NCI-H2081 treated with DMSO at 0.1 percent for 48 hours (cell line): Measurements from ENCODE around the gene EEF2K.

Experiments
- DNase-seq: peaks from one replicate; lab custom pipeline; 2025; lab: John Stamatoyannopoulos, UW

Gene EEF2K

DNA sequence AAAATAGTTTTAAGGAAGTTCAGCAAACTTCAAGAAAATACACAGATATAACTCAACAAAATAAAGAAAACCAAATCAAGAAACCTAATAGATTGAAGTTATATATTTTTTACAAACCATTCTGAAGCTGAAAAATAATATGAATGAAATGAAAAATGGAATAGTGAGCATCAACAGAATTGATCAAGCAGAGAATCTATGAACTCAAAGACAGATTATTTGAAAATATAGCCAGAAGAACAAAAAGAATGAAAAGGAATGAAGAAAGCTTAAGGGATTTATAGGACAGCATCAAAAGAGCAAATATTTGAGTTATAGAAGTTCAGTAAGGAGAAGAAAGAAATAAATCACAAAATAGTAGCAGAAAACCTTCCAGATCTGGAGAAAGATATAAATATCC is 130.5 kb downstream of the EEF2K start:
- DNase-seq = no peak

GRCh38 chr16:22337045-22337444 is 131.0 kb downstream of the EEF2K start:
- DNase-seq = no peak

- DNase-seq = no peak
These were observed 132.0 kb downstream of the EEF2K start for GRCh38 chr16:22337849-22338635.
